ENCODE results near the gene CPN2. TPM values are rescaled to one million over a fixed set of nuclear protein-coding genes. Genes with fewer than 3 reads are reported as not detected.

CPN2 gene
- total RNA-seq, 1 experiment from 2014 or later, result not detected

DNA sequence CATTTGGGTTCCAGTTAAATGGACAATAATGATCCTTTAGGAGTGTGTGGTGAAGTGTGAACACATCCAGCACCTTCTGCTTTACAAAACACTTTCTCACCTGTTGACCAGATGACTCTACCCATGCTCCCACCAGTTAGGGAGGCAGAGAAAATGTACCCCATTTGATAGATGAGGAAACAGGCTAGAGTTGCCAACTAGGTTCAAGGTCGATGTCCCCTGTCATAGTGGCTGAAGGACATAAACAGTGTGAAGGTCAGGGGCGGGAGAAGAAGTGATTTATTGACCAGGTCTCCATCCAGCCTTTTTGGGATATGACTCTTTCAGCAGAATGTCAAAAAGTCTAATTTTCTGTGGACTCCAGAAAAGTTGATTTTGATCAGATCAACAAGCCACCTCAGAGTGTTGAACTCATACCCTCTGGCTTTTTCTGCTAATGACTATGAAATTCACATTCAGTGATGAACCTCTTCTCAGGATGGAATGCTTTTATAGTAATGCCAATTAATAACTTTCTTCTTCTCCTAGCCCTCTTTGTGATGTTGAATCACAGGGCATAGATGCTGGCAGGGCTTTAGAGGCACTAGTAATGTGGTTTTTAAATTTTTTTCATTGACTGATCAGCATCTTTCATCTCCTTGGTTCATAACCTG is 57.5 kb downstream of the CPN2 start:
- TF ChIP-seq, protein P1, sequence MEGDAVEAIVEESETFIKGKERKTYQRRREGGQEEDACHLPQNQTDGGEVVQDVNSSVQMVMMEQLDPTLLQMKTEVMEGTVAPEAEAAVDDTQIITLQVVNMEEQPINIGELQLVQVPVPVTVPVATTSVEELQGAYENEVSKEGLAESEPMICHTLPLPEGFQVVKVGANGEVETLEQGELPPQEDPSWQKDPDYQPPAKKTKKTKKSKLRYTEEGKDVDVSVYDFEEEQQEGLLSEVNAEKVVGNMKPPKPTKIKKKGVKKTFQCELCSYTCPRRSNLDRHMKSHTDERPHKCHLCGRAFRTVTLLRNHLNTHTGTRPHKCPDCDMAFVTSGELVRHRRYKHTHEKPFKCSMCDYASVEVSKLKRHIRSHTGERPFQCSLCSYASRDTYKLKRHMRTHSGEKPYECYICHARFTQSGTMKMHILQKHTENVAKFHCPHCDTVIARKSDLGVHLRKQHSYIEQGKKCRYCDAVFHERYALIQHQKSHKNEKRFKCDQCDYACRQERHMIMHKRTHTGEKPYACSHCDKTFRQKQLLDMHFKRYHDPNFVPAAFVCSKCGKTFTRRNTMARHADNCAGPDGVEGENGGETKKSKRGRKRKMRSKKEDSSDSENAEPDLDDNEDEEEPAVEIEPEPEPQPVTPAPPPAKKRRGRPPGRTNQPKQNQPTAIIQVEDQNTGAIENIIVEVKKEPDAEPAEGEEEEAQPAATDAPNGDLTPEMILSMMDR (conservative IDR thresholded peaks at IDR 0.05), result no peak
- Histone ChIP-seq H2BK5ac (ENCODE audit: insufficient read length, low read length) (no peak overlapping the region), H3K4me2 (ENCODE audit: insufficient read depth, insufficient read length, low read length) (no peak overlapping the region), H3K14ac (ENCODE audit: insufficient read depth, low read length) (no peak overlapping the region), H3K18ac (ENCODE audit: insufficient read length, low read depth, low read length) (no peak overlapping the region), H3K56ac (ENCODE audit: insufficient read length, low read depth, low read length) (no peak overlapping the region), H4K8ac (replicated peaks; ENCODE audit: insufficient read length, low read depth, low read length) (no peak overlapping the region), H3K23me2 (ENCODE audit: insufficient read length, low read depth, low read length, poor library complexity, severe bottlenecking) (peaks cover 8% of the 10 kb centered on the region), H2AK5ac (ENCODE audit: insufficient read length, low read length) (no peak overlapping the region), H4K5ac (ENCODE audit: insufficient read length, low read depth, low read length) (no peak overlapping the region), H2BK20ac (ENCODE audit: low read depth, low read length, poor library complexity, severe bottlenecking) (no peak overlapping the region), H3K23ac (ENCODE audit: insufficient read length, low read depth, low read length) (no peak overlapping the region), H3K9ac (ENCODE audit: extremely low read depth, insufficient read length, low read length) (no peak overlapping the region), H4K91ac (ENCODE audit: insufficient read length, low read depth, low read length) (no peak overlapping the region), H4K20me1 (ENCODE audit: control insufficient read depth, insufficient read depth, insufficient read length) (no peaks in the 10 kb centered on the region), H2BK15ac (ENCODE audit: low read depth, low read length) (no peak overlapping the region), H2BK12ac (ENCODE audit: insufficient read length, low read depth, low read length) (no peak overlapping the region), H3K4me1 (ENCODE audit: insufficient read depth, low read length) (0 out of 2 replicates have a peak, but pooled peaks cover 2% of the 10 kb centered on the region), H3K4ac (ENCODE audit: low read depth, low read length) (no peak overlapping the region), H2BK120ac (ENCODE audit: low read depth, low read length, poor library complexity, severe bottlenecking) (no peak overlapping the region), H3K9me3 (ENCODE audit: control insufficient read depth, low read depth, low read length) (no peaks in the 10 kb centered on the region), H3K27ac (ENCODE audit: insufficient read length, low read depth, low read length) (no peak overlapping the region), H3K27me3 (ENCODE audit: insufficient read depth, low read length) (no peaks in the 10 kb centered on the region), H2AFZ (ENCODE audit: low read length) (no peak overlapping the region), H3K79me1 (ENCODE audit: insufficient read depth, low read depth, low read length, poor library complexity, severe bottlenecking) (no peaks in the 10 kb centered on the region), H3K79me2 (ENCODE audit: insufficient read depth, low read length) (no peaks in the 10 kb centered on the region), H3T11ph (ENCODE audit: low read length) (no peak overlapping the region)
- Mint-ChIP-seq H3K27ac (no peak overlapping the region), H3K9me3 (peaks cover 7 to 9% of the 10 kb centered on the region in 2 experiments), H3K36me3 (ENCODE audit: insufficient read depth in 1 of 3, low read depth in 3 of 3) (peaks cover 0 to 16% (median 2%) of the 10 kb centered on the region in 3 experiments; a peak in 5 of 7 replicates), H3K4me1 (peaks cover 36 to 39% of the 10 kb centered on the region in 2 experiments), H3K4me3 (no peak overlapping the region), H3K27me3 (ENCODE audit: low read depth) (peaks cover 11% of the 10 kb centered on the region)
- no peak for DNase-seq
- no CpG with 5 or more reads among the region's 2 CpGs for WGBS (ENCODE audit: extremely low coverage, insufficient read length, low lambda C conversion rate)

Data from H9 (cell line).